Measurements from ENCODE around the gene CREBL2. TPM values are rescaled to one million over a fixed set of nuclear protein-coding genes. Genes with fewer than 3 reads are reported as not detected.

Gene CREBL2
- total RNA-seq, 1 experiment from 2014 or later = 18.3 TPM

- TF ChIP-seq, protein P1, sequence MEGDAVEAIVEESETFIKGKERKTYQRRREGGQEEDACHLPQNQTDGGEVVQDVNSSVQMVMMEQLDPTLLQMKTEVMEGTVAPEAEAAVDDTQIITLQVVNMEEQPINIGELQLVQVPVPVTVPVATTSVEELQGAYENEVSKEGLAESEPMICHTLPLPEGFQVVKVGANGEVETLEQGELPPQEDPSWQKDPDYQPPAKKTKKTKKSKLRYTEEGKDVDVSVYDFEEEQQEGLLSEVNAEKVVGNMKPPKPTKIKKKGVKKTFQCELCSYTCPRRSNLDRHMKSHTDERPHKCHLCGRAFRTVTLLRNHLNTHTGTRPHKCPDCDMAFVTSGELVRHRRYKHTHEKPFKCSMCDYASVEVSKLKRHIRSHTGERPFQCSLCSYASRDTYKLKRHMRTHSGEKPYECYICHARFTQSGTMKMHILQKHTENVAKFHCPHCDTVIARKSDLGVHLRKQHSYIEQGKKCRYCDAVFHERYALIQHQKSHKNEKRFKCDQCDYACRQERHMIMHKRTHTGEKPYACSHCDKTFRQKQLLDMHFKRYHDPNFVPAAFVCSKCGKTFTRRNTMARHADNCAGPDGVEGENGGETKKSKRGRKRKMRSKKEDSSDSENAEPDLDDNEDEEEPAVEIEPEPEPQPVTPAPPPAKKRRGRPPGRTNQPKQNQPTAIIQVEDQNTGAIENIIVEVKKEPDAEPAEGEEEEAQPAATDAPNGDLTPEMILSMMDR (conservative IDR thresholded peaks at IDR 0.05) = no peak
- Mint-ChIP-seq H3K36me3 (ENCODE audit: insufficient read depth in 1 of 3, low read depth in 3 of 3) (peaks cover 43 to 63% (median 44%) of the 10 kb centered on the region in 3 experiments), H3K27me3 (ENCODE audit: low read depth) (no peaks in the 10 kb centered on the region; the same call in none of the 2 replicates), H3K4me3 (no peak overlapping the region), H3K27ac (no peak overlapping the region), H3K9me3 (peaks cover 51 to 57% of the 10 kb centered on the region in 2 experiments), H3K4me1 (peaks cover 12 to 15% of the 10 kb centered on the region in 2 experiments)
- H3K14ac ChIP-seq (ENCODE audit: insufficient read depth, low read length) = no peak overlapping the region
- no peak for DNase-seq
- H4K5ac ChIP-seq (ENCODE audit: insufficient read length, low read depth, low read length) = no peak overlapping the region
- no peak overlapping the region for H3K9ac ChIP-seq (ENCODE audit: extremely low read depth, insufficient read length, low read length)
- H2BK120ac ChIP-seq (ENCODE audit: low read depth, low read length, poor library complexity, severe bottlenecking) = no peak overlapping the region
- peaks cover 32% of the 10 kb centered on the region for H3K9me3 ChIP-seq (ENCODE audit: control insufficient read depth, low read depth, low read length)
- no peak overlapping the region for H2AFZ ChIP-seq (ENCODE audit: low read length)
- H3K4me2 ChIP-seq (ENCODE audit: insufficient read depth, insufficient read length, low read length) = no peak overlapping the region
- no peak overlapping the region for H2AK5ac ChIP-seq (ENCODE audit: insufficient read length, low read length)
- no peak overlapping the region for H2BK12ac ChIP-seq (ENCODE audit: insufficient read length, low read depth, low read length)
- no peak overlapping the region for H3K4ac ChIP-seq (ENCODE audit: low read depth, low read length)
- H2BK15ac ChIP-seq (ENCODE audit: low read depth, low read length) = no peak overlapping the region
- no peak overlapping the region for H2BK20ac ChIP-seq (ENCODE audit: low read depth, low read length, poor library complexity, severe bottlenecking)
- no peaks in the 10 kb centered on the region for H3K27me3 ChIP-seq (ENCODE audit: insufficient read depth, low read length)
- H3K56ac ChIP-seq (ENCODE audit: insufficient read length, low read depth, low read length) = no peak overlapping the region
- no peak overlapping the region for H3K27ac ChIP-seq (ENCODE audit: insufficient read length, low read depth, low read length)
- no peaks in the 10 kb centered on the region for H4K20me1 ChIP-seq (ENCODE audit: control insufficient read depth, insufficient read depth, insufficient read length)
- no peak overlapping the region for H4K91ac ChIP-seq (ENCODE audit: insufficient read length, low read depth, low read length)
- no peak overlapping the region for H3T11ph ChIP-seq (ENCODE audit: low read length)
- 0 out of 2 replicates have a peak, but pooled peaks cover 1% of the 10 kb centered on the region for H3K4me1 ChIP-seq (ENCODE audit: insufficient read depth, low read length)
- H3K18ac ChIP-seq (ENCODE audit: insufficient read length, low read depth, low read length) = no peak overlapping the region
- H2BK5ac ChIP-seq (ENCODE audit: insufficient read length, low read length) = no peak overlapping the region
- H3K79me1 ChIP-seq (ENCODE audit: insufficient read depth, low read depth, low read length, poor library complexity, severe bottlenecking) = no peaks in the 10 kb centered on the region
- no peak overlapping the region for H4K8ac ChIP-seq (replicated peaks; ENCODE audit: insufficient read length, low read depth, low read length)
- no peaks in the 10 kb centered on the region for H3K23me2 ChIP-seq (ENCODE audit: insufficient read length, low read depth, low read length, poor library complexity, severe bottlenecking)
- H3K23ac ChIP-seq (ENCODE audit: insufficient read length, low read depth, low read length) = no peak overlapping the region
- H3K79me2 ChIP-seq (ENCODE audit: insufficient read depth, low read length) = no peaks in the 10 kb centered on the region
Observed at GRCh38 chr12:12648951-12649650, 37.4 kb downstream of the CREBL2 start.
